A673 (cell line): ENCODE measurements around the gene NUDCD2.

ENCODE experiments used
- EZH2 ChIP-seq: fragments of 200-600 bp; sonication (generic); IDR thresholded peaks from 2 replicates; pipeline ENCODE4 v1.6.1; 2017; ENCODE audit warnings: borderline replicate concordance, low read depth, mild to moderate bottlenecking, mixed read lengths, antibody characterized with exemption, low read length; ENCODE audit not compliant: poor library complexity, severe bottlenecking
- TF ChIP-seq, protein P1 (sequence below): fragments of 300-800, 200-600 bp; sonication (generic); conservative IDR thresholded peaks from 2 replicates; pipeline ENCODE4 v1.5.1; 2017; ENCODE audit warnings: low read depth, mild to moderate bottlenecking, antibody characterized with exemption, low read length, moderate library complexity, mixed read lengths

GRCh38 chr5:163453705-163454104 is 6.2 kb downstream of the NUDCD2 start:
- TF ChIP-seq, protein P1, sequence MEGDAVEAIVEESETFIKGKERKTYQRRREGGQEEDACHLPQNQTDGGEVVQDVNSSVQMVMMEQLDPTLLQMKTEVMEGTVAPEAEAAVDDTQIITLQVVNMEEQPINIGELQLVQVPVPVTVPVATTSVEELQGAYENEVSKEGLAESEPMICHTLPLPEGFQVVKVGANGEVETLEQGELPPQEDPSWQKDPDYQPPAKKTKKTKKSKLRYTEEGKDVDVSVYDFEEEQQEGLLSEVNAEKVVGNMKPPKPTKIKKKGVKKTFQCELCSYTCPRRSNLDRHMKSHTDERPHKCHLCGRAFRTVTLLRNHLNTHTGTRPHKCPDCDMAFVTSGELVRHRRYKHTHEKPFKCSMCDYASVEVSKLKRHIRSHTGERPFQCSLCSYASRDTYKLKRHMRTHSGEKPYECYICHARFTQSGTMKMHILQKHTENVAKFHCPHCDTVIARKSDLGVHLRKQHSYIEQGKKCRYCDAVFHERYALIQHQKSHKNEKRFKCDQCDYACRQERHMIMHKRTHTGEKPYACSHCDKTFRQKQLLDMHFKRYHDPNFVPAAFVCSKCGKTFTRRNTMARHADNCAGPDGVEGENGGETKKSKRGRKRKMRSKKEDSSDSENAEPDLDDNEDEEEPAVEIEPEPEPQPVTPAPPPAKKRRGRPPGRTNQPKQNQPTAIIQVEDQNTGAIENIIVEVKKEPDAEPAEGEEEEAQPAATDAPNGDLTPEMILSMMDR = no peak
- TF ChIP-seq EZH2 = no peak
